HCT116 (cell line): Measurements from ENCODE around the gene TMEM117. TPM values are rescaled to one million over a fixed set of nuclear protein-coding genes. Genes with fewer than 3 reads are reported as not detected.

ENCODE experiments used
- ATAC-seq: fragments of 200-7000 bp; cut with Tn5 transposase; 2 replicates; pipeline ENCODE4 v1.9.1; 2020; ENCODE audit warnings: mild to moderate bottlenecking, moderate library complexity
- BruUV-seq: library from RNA; stranded (reverse); fragments of 400-500 nt; replicated peaks from 2 replicates; lab custom pipeline; 2021; lab: Mats Ljungman, UMichigan
- CTCF ChIA-PET: fragments of 300-600 bp; sonication (Branson Sonifier 250); formaldehyde crosslinking; loops from one replicate; lab custom pipeline; 2021; ENCODE audit warnings: antibody characterized with exemption; lab: Charles Lee
- POLR2A ChIA-PET: fragments of 300-600, 350-600 bp; sonication (Branson Sonifier 250); formaldehyde crosslinking; loops from one replicate; lab custom pipeline; 2021; ENCODE audit warnings: antibody characterized with exemption; lab: Charles Lee
- RAD21 ChIA-PET, 2 experiments: fragments of 300-600 bp; sonication (Branson Sonifier 250); formaldehyde crosslinking; loops; one replicate each; lab custom pipeline; 2023; ENCODE audit warnings: low total read pairs in 2 of 2; ENCODE audit not compliant: uncharacterized antibody in 2 of 2, unreplicated experiment in 2 of 2, low non-redundant PET in 1 of 2; lab: Charles Lee
- DNase-seq: peaks from one replicate; pipeline ENCODE4 v3.0.0-alpha.2; 2010; ENCODE audit warnings: low read depth, low spot score
- H2AFZ ChIP-seq: fragments of 200-600 bp; shearing (Covaris generic), sonication (generic); 2 replicates; pipeline ENCODE4 v1.6.1; 2017; ENCODE audit warnings: low read depth, mixed run types, mixed read lengths, antibody characterized with exemption, low read length; ENCODE audit not compliant: poor library complexity, severe bottlenecking
- H3K27ac ChIP-seq: 2 replicates; pipeline ENCODE4 v1.5.1; 2012; ENCODE audit warnings: low read depth, low read length
- H3K27me3 ChIP-seq: fragments of 200-600 bp; sonication (generic); 2 replicates; pipeline ENCODE4 v1.6.1; 2016; ENCODE audit warnings: mixed run types, low read length, mixed read lengths; ENCODE audit not compliant: insufficient read depth
- H3K36me3 ChIP-seq, 2 experiments: fragments of 200-500 bp in 1 of 2; fragments of 200-600 bp in 1 of 2; sonication (Bioruptor generic) in 1 of 2; sonication (generic) in 1 of 2; 2 replicates each; pipeline versions ENCODE4 v1.5.1 to v1.6.1; 2014 to 2016; ENCODE audit warnings: low read length in 2 of 2, inconsistent platforms in 1 of 2, mixed read lengths in 1 of 2, mixed run types in 1 of 2; ENCODE audit not compliant: insufficient read depth in 2 of 2, control insufficient read depth in 1 of 2
- H3K4me1 ChIP-seq, 2 experiments: fragments of 200-600 bp in 1 of 2; sonication (generic) in 1 of 2; 2 replicates each; pipeline versions ENCODE4 v1.5.1 to v1.6.1; 2012 to 2017; ENCODE audit warnings: low read length in 2 of 2, inconsistent platforms in 1 of 2, mild to moderate bottlenecking in 1 of 2, mixed read lengths in 1 of 2, mixed run types in 1 of 2, moderate library complexity in 1 of 2; ENCODE audit not compliant: insufficient read depth in 2 of 2, control insufficient read depth in 1 of 2
- H3K4me2 ChIP-seq: fragments of 200-600 bp; sonication (generic); 2 replicates; pipeline ENCODE4 v1.6.1; 2017; ENCODE audit warnings: mixed run types, low read length, mixed read lengths
- H3K4me3 ChIP-seq, 2 experiments: fragments of 200-600 bp in 1 of 2; sonication (generic) in 1 of 2; replicated peaks in 1 of 2; 2 replicates each; pipeline ENCODE4 v1.5.1; 2011 to 2016; ENCODE audit warnings: low read length in 2 of 2, control low read depth in 1 of 2, low read depth in 1 of 2, mild to moderate bottlenecking in 1 of 2, mixed read lengths in 1 of 2, mixed run types in 1 of 2
- H3K79me2 ChIP-seq: fragments of 200-600 bp; sonication (generic); 2 replicates; pipeline ENCODE4 v1.6.1; 2017; ENCODE audit warnings: mild to moderate bottlenecking, mixed run types, low read length, moderate library complexity, mixed read lengths; ENCODE audit not compliant: insufficient read depth
- H3K9ac ChIP-seq: fragments of 200-600 bp; sonication (generic); 2 replicates; pipeline ENCODE4 v1.6.1; 2016; ENCODE audit warnings: low read length, mixed read lengths
- H3K9me2 ChIP-seq: fragments of 200-600 bp; sonication (generic), shearing (Covaris generic); 2 replicates; pipeline ENCODE4 v1.6.1; 2017; ENCODE audit warnings: mixed run types, mild to moderate bottlenecking, moderate library complexity; ENCODE audit not compliant: insufficient read depth
- H3K9me3 ChIP-seq, 2 experiments: fragments of 200-500 bp in 1 of 2; fragments of 200-600 bp in 1 of 2; sonication (Bioruptor generic) in 1 of 2; sonication (generic) in 1 of 2; 2 replicates each; pipeline ENCODE4 v1.6.1; 2014 to 2017; ENCODE audit warnings: low read length in 2 of 2, mixed read lengths in 2 of 2, inconsistent platforms in 1 of 2, low read depth in 1 of 2, mild to moderate bottlenecking in 1 of 2, mixed run types in 1 of 2, moderate library complexity in 1 of 2; ENCODE audit not compliant: control insufficient read depth in 1 of 2, insufficient read depth in 1 of 2
- H4K20me1 ChIP-seq: fragments of 200-600 bp; sonication (generic), shearing (Covaris generic); 2 replicates; pipeline ENCODE4 v1.6.1; 2017; ENCODE audit warnings: mixed run types, mild to moderate bottlenecking, moderate library complexity; ENCODE audit not compliant: insufficient read depth
- CBX3 ChIP-seq: IDR thresholded peaks from 2 replicates; pipeline ENCODE4 v1.6.1; 2012; ENCODE audit warnings: low read depth
- CEBPB ChIP-seq: IDR thresholded peaks from 2 replicates; pipeline ENCODE4 v1.6.1; 2012; ENCODE audit warnings: low read depth
- EGR1 ChIP-seq: IDR thresholded peaks from 2 replicates; pipeline ENCODE4 v1.6.1; 2012; ENCODE audit warnings: low read depth
- EZH2 ChIP-seq: fragments of 200-600 bp; sonication (generic); IDR thresholded peaks from 2 replicates; pipeline ENCODE4 v1.6.1; 2017; ENCODE audit warnings: antibody characterized with exemption, mixed run types
- EZH2phosphoT487 ChIP-seq: fragments of 200-600 bp; IDR thresholded peaks from 2 replicates; pipeline ENCODE4 v1.6.1; 2018; ENCODE audit warnings: antibody characterized with exemption, borderline replicate concordance
- FOSL1 ChIP-seq: IDR thresholded peaks from 2 replicates; pipeline ENCODE4 v1.6.1; 2012; ENCODE audit warnings: low read depth
- JUND ChIP-seq: IDR thresholded peaks from 2 replicates; pipeline ENCODE4 v1.6.1; 2012
- POLR2A ChIP-seq: IDR thresholded peaks from 2 replicates; pipeline ENCODE4 v1.7.0; 2011; ENCODE audit warnings: borderline replicate concordance; ENCODE audit not compliant: insufficient read depth, insufficient read length; ENCODE audit errors: extremely low read depth
- POLR2AphosphoS5 ChIP-seq: IDR thresholded peaks from 2 replicates; pipeline ENCODE4 v1.6.1; 2011; ENCODE audit warnings: mild to moderate bottlenecking, low read depth, low read length, moderate library complexity
- RAD21 ChIP-seq: IDR thresholded peaks from 2 replicates; pipeline ENCODE4 v1.6.1; 2012; ENCODE audit warnings: low read depth, mild to moderate bottlenecking
- SIN3A ChIP-seq: IDR thresholded peaks from 2 replicates; pipeline ENCODE4 v1.6.1; 2012; ENCODE audit warnings: low read depth
- SP1 ChIP-seq: IDR thresholded peaks from 2 replicates; pipeline ENCODE4 v1.6.1; 2012; ENCODE audit warnings: low read depth
- SRF ChIP-seq: IDR thresholded peaks from 2 replicates; pipeline ENCODE4 v1.6.1; 2012; ENCODE audit warnings: low read depth
- YY1 ChIP-seq: IDR thresholded peaks from 2 replicates; pipeline ENCODE4 v1.6.1; 2011; ENCODE audit warnings: low read length, low read depth, moderate library complexity, mild to moderate bottlenecking; ENCODE audit not compliant: insufficient replicate concordance; ENCODE audit errors: extremely low read depth
- ZFX ChIP-seq: fragments of 450-650 bp; IDR thresholded peaks from 2 replicates; pipeline ENCODE4 v1.6.1; 2017
- ZNF274 ChIP-seq: fragments of 200-500 bp; sonication (Bioruptor generic); IDR thresholded peaks from 2 replicates; pipeline ENCODE4 v1.6.1; 2014; ENCODE audit warnings: mild to moderate bottlenecking, low read depth, low read length, inconsistent platforms
- intact Hi-C: fragments of 100-400 bp; cut with micrococcal nuclease; formaldehyde crosslinking; loops from 2 replicates; pipeline ENCODE4 v1.10.0; 2022
- total RNA-seq: library from RNA; stranded (reverse); gene quantifications from one replicate; pipeline ENCODE4 v1.2.1, GENCODE V29; 2021; ENCODE audit not compliant: unreplicated experiment
- TF ChIP-seq, protein P1 (sequence below): IDR thresholded peaks from 2 replicates; pipeline ENCODE4 v1.6.1; 2012; ENCODE audit warnings: low read depth
- TF ChIP-seq, protein P2 (sequence below), 3 experiments: fragments of 200-600 bp in 1 of 3; sonication (generic) in 1 of 3; IDR thresholded peaks in 2 of 3; conservative IDR thresholded peaks in 1 of 3; 2 replicates each; pipeline ENCODE4 v1.5.1; 2012 to 2017; ENCODE audit warnings: low read depth in 2 of 3, low read length in 2 of 3, antibody characterized with exemption in 1 of 3, borderline replicate concordance in 1 of 3, control low read depth in 1 of 3, mild to moderate bottlenecking in 1 of 3, mixed read lengths in 1 of 3, mixed run types in 1 of 3, moderate library complexity in 1 of 3; ENCODE audit not compliant: insufficient read depth in 1 of 3
- TF ChIP-seq, protein P3 (sequence below): IDR thresholded peaks from 2 replicates; pipeline ENCODE4 v1.6.1; 2012
- TF ChIP-seq, protein P4 (sequence below): IDR thresholded peaks from 2 replicates; pipeline ENCODE4 v1.6.1; 2011; ENCODE audit warnings: mild to moderate bottlenecking, low read length, moderate library complexity; ENCODE audit not compliant: insufficient replicate concordance; ENCODE audit errors: extremely low read depth

The TMEM117 gene
- total RNA-seq, 1 experiment from 2014 or later: 3.6 TPM

DNA sequence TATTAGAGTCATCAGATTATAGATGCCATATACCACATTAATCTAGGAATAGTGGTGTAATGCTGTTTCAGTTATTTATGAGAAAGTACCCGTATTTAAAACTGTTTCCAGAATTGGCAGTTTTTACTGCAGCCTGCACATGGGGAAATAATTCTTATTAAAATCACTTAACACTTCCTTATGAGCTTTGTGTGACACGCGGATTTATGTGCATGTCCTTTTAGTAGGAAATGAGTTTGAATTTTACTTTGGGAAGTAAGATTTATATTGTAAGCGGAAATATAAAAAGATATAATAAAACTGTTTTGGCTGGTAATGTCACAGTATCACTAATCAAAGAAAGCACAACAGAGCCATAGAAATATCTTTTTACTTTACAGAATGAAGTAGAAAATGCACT is 132.9 kb downstream of the TMEM117 start:
- Histone ChIP-seq H3K79me2 (no peaks in the 10 kb centered on the region), H3K9me3 (no peaks in the 10 kb centered on the region), H3K9ac (no peak overlapping the region), H3K27me3 (no peaks in the 10 kb centered on the region), H3K9me2 (no peaks in the 10 kb centered on the region), H3K36me3 (no peaks in the 10 kb centered on the region), H3K4me3 (no peak overlapping the region), H3K4me2 (no peak overlapping the region), H2AFZ (no peak overlapping the region), H3K27ac (no peak overlapping the region), H3K4me1 (peaks cover 5 to 7% of the 10 kb centered on the region in 2 experiments; a peak in 3 of 4 replicates), H4K20me1 (no peaks in the 10 kb centered on the region)
- no peak for TF ChIP-seq YY1
- TF ChIP-seq, protein P1, sequence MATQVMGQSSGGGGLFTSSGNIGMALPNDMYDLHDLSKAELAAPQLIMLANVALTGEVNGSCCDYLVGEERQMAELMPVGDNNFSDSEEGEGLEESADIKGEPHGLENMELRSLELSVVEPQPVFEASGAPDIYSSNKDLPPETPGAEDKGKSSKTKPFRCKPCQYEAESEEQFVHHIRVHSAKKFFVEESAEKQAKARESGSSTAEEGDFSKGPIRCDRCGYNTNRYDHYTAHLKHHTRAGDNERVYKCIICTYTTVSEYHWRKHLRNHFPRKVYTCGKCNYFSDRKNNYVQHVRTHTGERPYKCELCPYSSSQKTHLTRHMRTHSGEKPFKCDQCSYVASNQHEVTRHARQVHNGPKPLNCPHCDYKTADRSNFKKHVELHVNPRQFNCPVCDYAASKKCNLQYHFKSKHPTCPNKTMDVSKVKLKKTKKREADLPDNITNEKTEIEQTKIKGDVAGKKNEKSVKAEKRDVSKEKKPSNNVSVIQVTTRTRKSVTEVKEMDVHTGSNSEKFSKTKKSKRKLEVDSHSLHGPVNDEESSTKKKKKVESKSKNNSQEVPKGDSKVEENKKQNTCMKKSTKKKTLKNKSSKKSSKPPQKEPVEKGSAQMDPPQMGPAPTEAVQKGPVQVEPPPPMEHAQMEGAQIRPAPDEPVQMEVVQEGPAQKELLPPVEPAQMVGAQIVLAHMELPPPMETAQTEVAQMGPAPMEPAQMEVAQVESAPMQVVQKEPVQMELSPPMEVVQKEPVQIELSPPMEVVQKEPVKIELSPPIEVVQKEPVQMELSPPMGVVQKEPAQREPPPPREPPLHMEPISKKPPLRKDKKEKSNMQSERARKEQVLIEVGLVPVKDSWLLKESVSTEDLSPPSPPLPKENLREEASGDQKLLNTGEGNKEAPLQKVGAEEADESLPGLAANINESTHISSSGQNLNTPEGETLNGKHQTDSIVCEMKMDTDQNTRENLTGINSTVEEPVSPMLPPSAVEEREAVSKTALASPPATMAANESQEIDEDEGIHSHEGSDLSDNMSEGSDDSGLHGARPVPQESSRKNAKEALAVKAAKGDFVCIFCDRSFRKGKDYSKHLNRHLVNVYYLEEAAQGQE: no peak
- no peak for TF ChIP-seq CEBPB
- TF ChIP-seq SRF: no peak
- no peak for TF ChIP-seq EZH2phosphoT487
- TF ChIP-seq, protein P2, sequence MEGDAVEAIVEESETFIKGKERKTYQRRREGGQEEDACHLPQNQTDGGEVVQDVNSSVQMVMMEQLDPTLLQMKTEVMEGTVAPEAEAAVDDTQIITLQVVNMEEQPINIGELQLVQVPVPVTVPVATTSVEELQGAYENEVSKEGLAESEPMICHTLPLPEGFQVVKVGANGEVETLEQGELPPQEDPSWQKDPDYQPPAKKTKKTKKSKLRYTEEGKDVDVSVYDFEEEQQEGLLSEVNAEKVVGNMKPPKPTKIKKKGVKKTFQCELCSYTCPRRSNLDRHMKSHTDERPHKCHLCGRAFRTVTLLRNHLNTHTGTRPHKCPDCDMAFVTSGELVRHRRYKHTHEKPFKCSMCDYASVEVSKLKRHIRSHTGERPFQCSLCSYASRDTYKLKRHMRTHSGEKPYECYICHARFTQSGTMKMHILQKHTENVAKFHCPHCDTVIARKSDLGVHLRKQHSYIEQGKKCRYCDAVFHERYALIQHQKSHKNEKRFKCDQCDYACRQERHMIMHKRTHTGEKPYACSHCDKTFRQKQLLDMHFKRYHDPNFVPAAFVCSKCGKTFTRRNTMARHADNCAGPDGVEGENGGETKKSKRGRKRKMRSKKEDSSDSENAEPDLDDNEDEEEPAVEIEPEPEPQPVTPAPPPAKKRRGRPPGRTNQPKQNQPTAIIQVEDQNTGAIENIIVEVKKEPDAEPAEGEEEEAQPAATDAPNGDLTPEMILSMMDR (IDR thresholded peaks at IDR 0.05 in 2 of 3, conservative IDR thresholded peaks at IDR 0.05 in 1 of 3; ENCODE audit: borderline replicate concordance in 1 of 3, insufficient read depth in 1 of 3, low read depth in 2 of 3, low read length in 2 of 3): no peak
- TF ChIP-seq RAD21: no peak
- no peak for TF ChIP-seq CBX3
- TF ChIP-seq, protein P3, sequence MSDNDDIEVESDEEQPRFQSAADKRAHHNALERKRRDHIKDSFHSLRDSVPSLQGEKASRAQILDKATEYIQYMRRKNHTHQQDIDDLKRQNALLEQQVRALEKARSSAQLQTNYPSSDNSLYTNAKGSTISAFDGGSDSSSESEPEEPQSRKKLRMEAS: no peak
- no peak for TF ChIP-seq ZFX
- no peak for TF ChIP-seq SP1
- TF ChIP-seq, protein P4, sequence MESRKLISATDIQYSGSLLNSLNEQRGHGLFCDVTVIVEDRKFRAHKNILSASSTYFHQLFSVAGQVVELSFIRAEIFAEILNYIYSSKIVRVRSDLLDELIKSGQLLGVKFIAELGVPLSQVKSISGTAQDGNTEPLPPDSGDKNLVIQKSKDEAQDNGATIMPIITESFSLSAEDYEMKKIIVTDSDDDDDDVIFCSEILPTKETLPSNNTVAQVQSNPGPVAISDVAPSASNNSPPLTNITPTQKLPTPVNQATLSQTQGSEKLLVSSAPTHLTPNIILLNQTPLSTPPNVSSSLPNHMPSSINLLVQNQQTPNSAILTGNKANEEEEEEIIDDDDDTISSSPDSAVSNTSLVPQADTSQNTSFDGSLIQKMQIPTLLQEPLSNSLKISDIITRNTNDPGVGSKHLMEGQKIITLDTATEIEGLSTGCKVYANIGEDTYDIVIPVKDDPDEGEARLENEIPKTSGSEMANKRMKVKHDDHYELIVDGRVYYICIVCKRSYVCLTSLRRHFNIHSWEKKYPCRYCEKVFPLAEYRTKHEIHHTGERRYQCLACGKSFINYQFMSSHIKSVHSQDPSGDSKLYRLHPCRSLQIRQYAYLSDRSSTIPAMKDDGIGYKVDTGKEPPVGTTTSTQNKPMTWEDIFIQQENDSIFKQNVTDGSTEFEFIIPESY: no peak
- no peak for TF ChIP-seq POLR2A
- TF ChIP-seq FOSL1: no peak
- TF ChIP-seq SIN3A: no peak
- no peak for TF ChIP-seq EZH2
- TF ChIP-seq EGR1: no peak
- TF ChIP-seq JUND: no peak
- no peak for TF ChIP-seq POLR2AphosphoS5
- TF ChIP-seq ZNF274: no peak
- intact Hi-C loops: no loop called here
- DNase-seq: no peak
- CTCF ChIA-PET: no interaction called here
- no TSS peak for BruUV-seq
- RAD21 ChIA-PET: no interaction called here
- POLR2A ChIA-PET: no interaction called here
- no peak for ATAC-seq
